GM12875 (cell line): Measurements from ENCODE around the gene CDCA3.

Experiments
- H3K4me3 ChIP-seq: one replicate; pipeline ENCODE4 v1.5.1; 2011; ENCODE audit warnings: low read depth, low read length, control low read depth
- TF ChIP-seq, protein P1 (sequence below): IDR thresholded peaks from 2 replicates; pipeline ENCODE4 v1.5.1; 2011; ENCODE audit warnings: low read depth, mild to moderate bottlenecking, control low read depth, inconsistent platforms, low read length, moderate library complexity, borderline replicate concordance; ENCODE audit not compliant: insufficient read depth

The CDCA3 gene

DNA sequence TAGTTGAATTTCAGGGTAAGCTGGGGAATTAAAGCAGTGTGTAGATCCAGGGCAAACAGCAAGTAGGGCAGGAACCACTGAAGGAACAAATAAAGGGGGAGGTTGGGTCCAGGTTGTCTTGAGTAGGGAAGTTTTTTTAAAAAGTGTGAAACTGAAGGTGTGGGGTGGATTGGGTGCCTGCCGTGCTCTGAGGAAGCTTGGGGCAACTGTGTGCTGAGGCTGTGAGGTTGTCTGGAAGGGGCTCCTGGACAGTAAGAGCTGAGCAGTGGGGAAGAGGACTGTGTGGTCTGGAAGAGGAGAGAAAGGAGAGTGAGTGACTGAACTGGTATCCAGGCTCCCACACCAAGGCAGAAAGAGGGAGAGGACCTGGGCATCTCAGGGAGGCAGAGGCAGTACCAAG is 40.3 kb downstream of the CDCA3 start:
- TF ChIP-seq, protein P1, sequence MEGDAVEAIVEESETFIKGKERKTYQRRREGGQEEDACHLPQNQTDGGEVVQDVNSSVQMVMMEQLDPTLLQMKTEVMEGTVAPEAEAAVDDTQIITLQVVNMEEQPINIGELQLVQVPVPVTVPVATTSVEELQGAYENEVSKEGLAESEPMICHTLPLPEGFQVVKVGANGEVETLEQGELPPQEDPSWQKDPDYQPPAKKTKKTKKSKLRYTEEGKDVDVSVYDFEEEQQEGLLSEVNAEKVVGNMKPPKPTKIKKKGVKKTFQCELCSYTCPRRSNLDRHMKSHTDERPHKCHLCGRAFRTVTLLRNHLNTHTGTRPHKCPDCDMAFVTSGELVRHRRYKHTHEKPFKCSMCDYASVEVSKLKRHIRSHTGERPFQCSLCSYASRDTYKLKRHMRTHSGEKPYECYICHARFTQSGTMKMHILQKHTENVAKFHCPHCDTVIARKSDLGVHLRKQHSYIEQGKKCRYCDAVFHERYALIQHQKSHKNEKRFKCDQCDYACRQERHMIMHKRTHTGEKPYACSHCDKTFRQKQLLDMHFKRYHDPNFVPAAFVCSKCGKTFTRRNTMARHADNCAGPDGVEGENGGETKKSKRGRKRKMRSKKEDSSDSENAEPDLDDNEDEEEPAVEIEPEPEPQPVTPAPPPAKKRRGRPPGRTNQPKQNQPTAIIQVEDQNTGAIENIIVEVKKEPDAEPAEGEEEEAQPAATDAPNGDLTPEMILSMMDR: no peak

DNA sequence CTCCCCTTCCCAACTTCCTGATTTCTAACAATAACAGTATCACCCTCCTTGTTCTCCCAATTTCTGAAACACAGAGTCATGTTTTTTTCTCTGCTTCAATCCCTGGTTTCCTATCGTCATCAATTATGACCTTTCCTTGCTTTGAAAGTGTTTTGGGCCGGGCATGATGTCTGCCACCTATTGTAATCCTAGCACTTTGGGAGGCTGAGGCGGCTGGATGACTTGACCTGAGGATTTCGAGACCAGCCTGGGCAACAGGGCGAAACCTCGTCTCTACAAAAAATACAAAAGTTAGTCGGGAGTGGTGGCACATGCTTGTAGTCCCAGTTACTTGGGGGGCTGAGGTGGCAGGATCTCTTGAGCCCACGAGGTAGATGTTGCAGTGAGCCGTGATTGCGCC is 42.0 kb downstream of the CDCA3 start:
- TF ChIP-seq, protein P1: no peak
- no peak overlapping the region for H3K4me3 ChIP-seq

More for the DNA sequence above, 40.3 kb downstream of the CDCA3 start:
- no peak overlapping the region for H3K4me3 ChIP-seq

DNA sequence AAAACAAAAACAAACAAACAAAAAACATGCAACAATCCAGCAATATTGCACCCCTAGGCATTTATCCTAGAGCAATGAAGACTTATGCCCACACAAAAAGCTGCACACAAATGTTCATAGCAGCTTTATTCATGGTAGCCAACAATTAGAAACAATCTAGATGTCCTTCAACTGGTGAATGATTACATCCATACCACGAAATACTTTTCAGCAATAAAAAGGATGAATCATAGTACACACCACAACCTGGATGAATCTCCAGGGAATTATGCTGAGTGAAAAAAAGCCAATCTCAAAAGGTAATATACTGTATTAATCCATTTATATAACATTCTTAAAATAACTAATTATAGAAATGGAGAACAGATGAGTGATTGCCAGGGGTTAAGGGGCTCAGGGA is 43.9 kb downstream of the CDCA3 start:
- TF ChIP-seq, protein P1: no peak
- H3K4me3 ChIP-seq: no peak overlapping the region

DNA sequence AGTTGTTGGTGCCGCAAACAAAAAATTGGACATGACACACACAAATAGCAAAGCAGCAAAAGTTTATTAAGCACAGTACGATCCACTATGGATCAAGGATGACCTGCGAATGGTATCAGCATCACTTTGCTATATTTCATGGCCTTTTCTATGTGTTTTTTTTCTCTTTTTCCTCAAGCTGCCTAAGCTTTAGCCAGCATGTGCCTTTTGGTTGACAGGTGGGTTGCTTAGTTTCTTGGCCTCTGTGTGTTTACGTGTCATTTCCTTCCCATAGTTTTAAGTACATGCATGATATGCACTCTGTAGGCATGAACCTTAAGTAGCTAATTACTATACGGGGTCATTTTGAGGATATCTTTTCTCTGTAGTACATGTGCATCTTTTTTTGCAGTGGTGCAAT is 51.9 kb downstream of the CDCA3 start:
- H3K4me3 ChIP-seq: no peak overlapping the region
- TF ChIP-seq, protein P1: no peak
